Measurements from ENCODE around the gene KLHDC9.

KLHDC9 gene

GRCh38 chr1:161133220-161133740, 35.1 kb downstream of the KLHDC9 start:
- DNase-seq: no peak

GRCh38 chr1:161137881-161138280, 39.7 kb downstream of the KLHDC9 start:
- no peak for DNase-seq

- DNase-seq: no peak
These were observed 40.3 kb downstream of the KLHDC9 start for GRCh38 chr1:161138431-161138830.

- no peak for DNase-seq
These were observed 41.6 kb downstream of the KLHDC9 start for GRCh38 chr1:161139766-161140165.

- DNase-seq: no peak
These were observed 42.7 kb downstream of the KLHDC9 start for GRCh38 chr1:161140755-161141400.

- no peak for DNase-seq
These were observed 47.7 kb downstream of the KLHDC9 start for GRCh38 chr1:161145832-161146231.
